CD4-positive, alpha-beta T cell (primary cell): ENCODE results near the gene KIF21A. TPM values are rescaled to one million over a fixed set of nuclear protein-coding genes. Genes with fewer than 3 reads are reported as not detected.

ENCODE experiments used
- ATAC-seq: fragments of 200-7000 bp; cut with Tn5 transposase; one replicate; pipeline ENCODE4 v1.10.0; 2022; ENCODE audit warnings: mild to moderate bottlenecking; ENCODE audit not compliant: poor library complexity
- CTCF ChIA-PET: fragments of 350-600 bp; sonication (Branson Sonifier 250); formaldehyde crosslinking; loops from one replicate; lab custom pipeline; 2021; ENCODE audit warnings: antibody characterized with exemption, inconsistent platforms; lab: Charles Lee
- POLR2A ChIA-PET: fragments of 350-600 bp; sonication (Branson Sonifier 250); formaldehyde crosslinking; loops from one replicate; lab custom pipeline; 2021; ENCODE audit warnings: antibody characterized with exemption, inconsistent platforms; lab: Charles Lee
- DNase-seq, 14 experiments: peaks; one replicate each; pipeline ENCODE4 v3.0.0-alpha.2; 2013 to 2020; ENCODE audit warnings: mixed read lengths in 2 of 14
- H3K27ac ChIP-seq, 2 donors: one replicate each; pipeline versions ENCODE4 v1.5.1 to v1.7.0; 2013; ENCODE audit warnings: low read length in 2 of 2, low read depth in 1 of 2, mild to moderate bottlenecking in 1 of 2
- H3K27me3 ChIP-seq, 2 experiments: 1 replicate in 1 of 2; 2 replicates in 1 of 2; pipeline versions ENCODE4 v1.6.1 to v1.7.0; 2013; ENCODE audit warnings: low read length in 2 of 2, control low read depth in 1 of 2, mild to moderate bottlenecking in 1 of 2, moderate library complexity in 1 of 2; ENCODE audit not compliant: insufficient read depth in 2 of 2, control insufficient read depth in 1 of 2
- H3K36me3 ChIP-seq: one replicate; pipeline ENCODE4 v1.6.1; 2013; ENCODE audit warnings: low read length, control low read depth; ENCODE audit not compliant: insufficient read depth
- H3K4me1 ChIP-seq: one replicate; pipeline ENCODE4 v1.6.1; 2013; ENCODE audit warnings: low read length, control low read depth; ENCODE audit not compliant: insufficient read depth
- H3K4me3 ChIP-seq: one replicate; pipeline ENCODE4 v1.5.1; 2013; ENCODE audit warnings: mild to moderate bottlenecking, low read length, moderate library complexity
- H3K9me3 ChIP-seq, 2 experiments: 1 replicate in 1 of 2; 2 replicates in 1 of 2; pipeline versions ENCODE4 v1.6.1 to v1.7.0; 2013; ENCODE audit warnings: low read length in 2 of 2, mild to moderate bottlenecking in 2 of 2, control low read depth in 1 of 2, moderate library complexity in 1 of 2; ENCODE audit not compliant: control insufficient read depth in 1 of 2, insufficient read depth in 1 of 2
- H3K27ac Mint-ChIP-seq: one replicate; pipeline ENCODE4 v1.8.0; 2020; ENCODE audit warnings: mixed read lengths
- H3K27me3 Mint-ChIP-seq: one replicate; pipeline ENCODE4 v1.8.0; 2021; ENCODE audit warnings: mixed read lengths
- H3K36me3 Mint-ChIP-seq: one replicate; pipeline ENCODE4 v1.8.0; 2021; ENCODE audit warnings: low read depth, mixed read lengths
- H3K4me1 Mint-ChIP-seq: one replicate; pipeline ENCODE4 v1.8.0; 2021; ENCODE audit warnings: low read depth, mixed read lengths
- H3K4me3 Mint-ChIP-seq: one replicate; pipeline ENCODE4 v1.8.0; 2020; ENCODE audit warnings: mild to moderate bottlenecking, mixed read lengths
- H3K9me3 Mint-ChIP-seq: one replicate; pipeline ENCODE4 v1.8.0; 2020; ENCODE audit warnings: mixed read lengths
- intact Hi-C, 2 experiments: fragments of 100-400 bp; cut with DNase I in 1 of 2; cut with micrococcal nuclease in 1 of 2; formaldehyde crosslinking; loops; one replicate each; pipeline versions ENCODE4 v1.15.1 to v1.9.0; 2023 to 2025; cut with DNase I, micrococcal nuclease
- total RNA-seq, 174 experiments: library from RNA in 2 of 174; stranded (reverse) in 2 of 174; gene quantifications; one replicate each; pipeline ENCODE4 v1.2.3 and lab custom pipeline; 2021 to 2026
- TF ChIP-seq, protein P1 (sequence below): fragments of 200-600 bp; IDR thresholded peaks from one replicate; pipeline ENCODE4 v1.8.0; 2022; ENCODE audit warnings: antibody characterized with exemption, mild to moderate bottlenecking

KIF21A gene
- total RNA-seq, 2 experiments from 2014 or later, result 3.2 to 3.4 TPM

- DNase-seq (no peak), ATAC-seq (no peak)
- Mint-ChIP-seq H3K27ac (no peak overlapping the region), H3K27me3 (no peaks in the 10 kb centered on the region), H3K9me3 (no peaks in the 10 kb centered on the region), H3K4me3 (no peak overlapping the region), H3K36me3 (no peaks in the 10 kb centered on the region), H3K4me1 (no peaks in the 10 kb centered on the region)
- Histone ChIP-seq H3K9me3 (no peaks in the 10 kb centered on the region), H3K27me3 (no peaks in the 10 kb centered on the region), H3K4me3 (no peak overlapping the region), H3K36me3 (no peaks in the 10 kb centered on the region), H3K27ac (no peak overlapping the region), H3K4me1 (peaks cover 4% of the 10 kb centered on the region)
- intact Hi-C loops, result no loop called here
- ChIA-PET CTCF (no interaction called here), POLR2A (no interaction called here)
- TF ChIP-seq, protein P1, sequence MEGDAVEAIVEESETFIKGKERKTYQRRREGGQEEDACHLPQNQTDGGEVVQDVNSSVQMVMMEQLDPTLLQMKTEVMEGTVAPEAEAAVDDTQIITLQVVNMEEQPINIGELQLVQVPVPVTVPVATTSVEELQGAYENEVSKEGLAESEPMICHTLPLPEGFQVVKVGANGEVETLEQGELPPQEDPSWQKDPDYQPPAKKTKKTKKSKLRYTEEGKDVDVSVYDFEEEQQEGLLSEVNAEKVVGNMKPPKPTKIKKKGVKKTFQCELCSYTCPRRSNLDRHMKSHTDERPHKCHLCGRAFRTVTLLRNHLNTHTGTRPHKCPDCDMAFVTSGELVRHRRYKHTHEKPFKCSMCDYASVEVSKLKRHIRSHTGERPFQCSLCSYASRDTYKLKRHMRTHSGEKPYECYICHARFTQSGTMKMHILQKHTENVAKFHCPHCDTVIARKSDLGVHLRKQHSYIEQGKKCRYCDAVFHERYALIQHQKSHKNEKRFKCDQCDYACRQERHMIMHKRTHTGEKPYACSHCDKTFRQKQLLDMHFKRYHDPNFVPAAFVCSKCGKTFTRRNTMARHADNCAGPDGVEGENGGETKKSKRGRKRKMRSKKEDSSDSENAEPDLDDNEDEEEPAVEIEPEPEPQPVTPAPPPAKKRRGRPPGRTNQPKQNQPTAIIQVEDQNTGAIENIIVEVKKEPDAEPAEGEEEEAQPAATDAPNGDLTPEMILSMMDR, result no peak
Measured at GRCh38 chr12:39429809-39430208, 13.1 kb downstream of the KIF21A start.

DNA sequence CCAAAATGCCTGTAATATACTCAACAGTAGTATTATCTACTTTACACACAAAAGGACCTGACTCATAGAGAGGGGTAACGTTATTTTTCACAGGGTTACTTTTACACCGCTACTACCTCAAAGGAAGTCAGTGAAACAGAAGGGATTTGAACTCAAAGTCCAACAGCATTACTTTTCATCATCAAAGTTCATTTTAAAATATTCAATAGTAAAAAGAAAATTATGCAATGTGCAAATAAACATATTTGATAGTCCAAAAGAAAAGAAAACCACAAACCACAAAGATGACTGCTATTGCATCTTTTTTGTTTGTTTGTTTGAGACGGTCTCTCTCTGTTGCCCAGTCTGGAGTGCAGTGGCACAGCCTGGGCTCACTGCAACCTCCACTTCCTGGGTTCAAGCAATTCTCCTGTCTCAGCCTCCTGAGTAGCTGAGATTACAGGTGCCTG lies 15.5 kb downstream of the KIF21A start:
- TF ChIP-seq, protein P1, result no peak
- ChIA-PET POLR2A (no interaction called here), CTCF (no interaction called here)
- Histone ChIP-seq H3K9me3 (no peaks in the 10 kb centered on the region), H3K27me3 (no peaks in the 10 kb centered on the region), H3K27ac (no peak overlapping the region), H3K4me3 (no peak overlapping the region), H3K36me3 (no peaks in the 10 kb centered on the region), H3K4me1 (peaks cover 4% of the 10 kb centered on the region)
- intact Hi-C loops, result no loop called here
- no peaks in the 10 kb centered on the region for H3K4me1 Mint-ChIP-seq
- ATAC-seq (no peak), DNase-seq (no peak)
- H3K9me3 Mint-ChIP-seq, result no peaks in the 10 kb centered on the region
- no peak overlapping the region for H3K27ac Mint-ChIP-seq
- H3K4me3 Mint-ChIP-seq, result no peak overlapping the region
- no peaks in the 10 kb centered on the region for H3K27me3 Mint-ChIP-seq
- no peaks in the 10 kb centered on the region for H3K36me3 Mint-ChIP-seq

- DNase-seq (no peak), ATAC-seq (no peak)
- ChIA-PET CTCF (no interaction called here), POLR2A (no interaction called here)
- no peaks in the 10 kb centered on the region for H3K27me3 ChIP-seq
- no peaks in the 10 kb centered on the region for H3K9me3 Mint-ChIP-seq
- no peaks in the 10 kb centered on the region for H3K36me3 Mint-ChIP-seq
- peaks cover 4% of the 10 kb centered on the region for H3K4me1 ChIP-seq
- H3K4me1 Mint-ChIP-seq, result no peaks in the 10 kb centered on the region
- no peak overlapping the region for H3K27ac ChIP-seq
- TF ChIP-seq, protein P1, result no peak
- H3K4me3 Mint-ChIP-seq, result no peak overlapping the region
- H3K9me3 ChIP-seq, result no peaks in the 10 kb centered on the region
- intact Hi-C loops, result no loop called here
- no peaks in the 10 kb centered on the region for H3K27me3 Mint-ChIP-seq
- H3K4me3 ChIP-seq, result no peak overlapping the region
- H3K27ac Mint-ChIP-seq, result no peak overlapping the region
- H3K36me3 ChIP-seq, result no peaks in the 10 kb centered on the region
Measured at GRCh38 chr12:39426636-39427240, 16.2 kb downstream of the KIF21A start.
